GM12874 (cell line): ENCODE measurements around the gene CYP26B1.
A peak's percentile ranks its signal among the peaks of the same experiment; 100 is the strongest.

Source experiments
- TF ChIP-seq, protein P1 (sequence below): IDR thresholded peaks from 2 replicates; pipeline ENCODE4 v1.5.1; 2011; ENCODE audit warnings: low read depth, mild to moderate bottlenecking, control low read depth, low read length, moderate library complexity; ENCODE audit not compliant: insufficient read depth

CYP26B1 gene

GRCh38 chr2:72139874-72140620 is 7.6 kb downstream of the CYP26B1 start:
- TF ChIP-seq, protein P1, sequence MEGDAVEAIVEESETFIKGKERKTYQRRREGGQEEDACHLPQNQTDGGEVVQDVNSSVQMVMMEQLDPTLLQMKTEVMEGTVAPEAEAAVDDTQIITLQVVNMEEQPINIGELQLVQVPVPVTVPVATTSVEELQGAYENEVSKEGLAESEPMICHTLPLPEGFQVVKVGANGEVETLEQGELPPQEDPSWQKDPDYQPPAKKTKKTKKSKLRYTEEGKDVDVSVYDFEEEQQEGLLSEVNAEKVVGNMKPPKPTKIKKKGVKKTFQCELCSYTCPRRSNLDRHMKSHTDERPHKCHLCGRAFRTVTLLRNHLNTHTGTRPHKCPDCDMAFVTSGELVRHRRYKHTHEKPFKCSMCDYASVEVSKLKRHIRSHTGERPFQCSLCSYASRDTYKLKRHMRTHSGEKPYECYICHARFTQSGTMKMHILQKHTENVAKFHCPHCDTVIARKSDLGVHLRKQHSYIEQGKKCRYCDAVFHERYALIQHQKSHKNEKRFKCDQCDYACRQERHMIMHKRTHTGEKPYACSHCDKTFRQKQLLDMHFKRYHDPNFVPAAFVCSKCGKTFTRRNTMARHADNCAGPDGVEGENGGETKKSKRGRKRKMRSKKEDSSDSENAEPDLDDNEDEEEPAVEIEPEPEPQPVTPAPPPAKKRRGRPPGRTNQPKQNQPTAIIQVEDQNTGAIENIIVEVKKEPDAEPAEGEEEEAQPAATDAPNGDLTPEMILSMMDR = no peak

DNA sequence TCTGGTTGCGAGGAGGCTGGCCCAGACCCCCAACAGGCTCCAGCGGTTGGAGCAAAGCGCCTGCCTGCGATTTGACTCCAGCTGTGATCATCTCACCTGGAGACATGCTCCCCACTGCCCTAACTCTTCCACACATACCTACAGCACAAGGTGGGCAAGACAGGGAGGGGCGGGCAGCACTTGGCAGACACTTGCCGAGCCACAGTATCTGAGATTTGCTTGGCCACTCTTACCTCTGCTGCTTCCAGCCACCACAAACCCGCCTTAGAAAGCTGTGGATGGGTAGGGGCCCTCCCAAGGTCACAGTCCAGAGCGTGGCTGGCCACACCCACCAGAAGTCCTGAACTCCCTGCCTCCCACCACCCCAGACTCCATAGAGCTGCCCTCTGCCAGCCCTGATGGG is 8.2 kb downstream of the CYP26B1 start:
- TF ChIP-seq, protein P1 = no peak

GRCh38 chr2:72138921-72139381 is 8.7 kb downstream of the CYP26B1 start:
- TF ChIP-seq, protein P1 = no peak

GRCh38 chr2:72138011-72138881 is 9.4 kb downstream of the CYP26B1 start:
- TF ChIP-seq, protein P1 = no peak

- TF ChIP-seq, protein P1 = peak; percentile 95
These were observed 10.1 kb downstream of the CYP26B1 start for GRCh38 chr2:72137498-72138010.

DNA sequence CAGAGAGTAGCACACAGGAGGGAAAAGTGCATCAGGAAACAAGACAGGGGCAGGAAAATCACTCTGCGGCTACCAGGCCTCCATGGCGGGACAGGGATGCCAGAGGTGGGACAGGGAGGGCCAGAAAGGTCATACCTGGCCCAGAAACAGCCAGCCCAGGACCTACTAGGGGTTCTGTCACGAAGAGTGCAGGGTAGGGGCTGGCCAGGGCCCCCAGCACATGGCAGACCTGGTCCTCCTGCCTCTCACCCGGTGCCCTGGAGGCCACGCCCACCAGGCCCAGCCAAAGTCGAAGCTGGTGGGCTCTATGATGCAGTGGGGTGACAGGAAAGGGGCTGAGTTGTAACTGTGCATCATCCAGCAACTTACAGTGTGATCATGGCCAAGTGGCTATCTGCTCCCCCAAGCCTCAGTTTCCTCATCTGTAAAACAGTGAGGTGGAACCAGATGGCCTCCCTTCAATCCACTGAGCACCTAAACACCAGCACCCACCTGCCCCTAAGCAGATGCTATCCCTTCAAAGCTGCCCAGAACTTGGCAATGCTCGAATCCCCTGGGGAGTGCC is 10.6 kb downstream of the CYP26B1 start:
- TF ChIP-seq, protein P1 = no peak

DNA sequence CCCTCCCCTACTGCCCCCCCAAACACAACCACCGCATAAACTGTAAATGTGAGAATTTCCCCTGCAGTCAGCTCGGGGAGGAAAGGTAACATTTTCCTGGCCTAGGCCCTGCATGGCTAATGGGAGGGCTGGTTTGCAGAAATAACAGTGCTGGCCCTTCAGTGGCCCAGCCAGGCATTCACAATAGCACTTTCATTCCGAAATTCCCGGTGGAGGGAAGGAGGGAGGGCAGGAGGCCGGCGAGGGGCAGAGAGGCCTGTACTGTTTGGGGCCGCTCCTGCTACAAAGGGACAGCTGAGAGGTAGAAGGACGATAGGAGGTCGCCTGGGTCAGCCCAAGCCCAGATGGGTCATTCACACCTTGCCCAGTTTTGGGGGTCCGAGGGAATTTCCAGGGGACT is 11.3 kb downstream of the CYP26B1 start:
- TF ChIP-seq, protein P1 = no peak
